EH (cell line): ENCODE data around the gene RDX.
A peak's percentile ranks its signal among the peaks of the same experiment; 100 is the strongest.
"Not testable (repeated sequence)": the region's sequence is repeated elsewhere in the genome, so short reads cannot be mapped to it uniquely, and the experiment has no call there.

Experiments used
- DNase-seq: peaks from one replicate; pipeline ENCODE4 v3.0.0-alpha.2; 2015; ENCODE audit warnings: low read depth

Gene RDX

DNA sequence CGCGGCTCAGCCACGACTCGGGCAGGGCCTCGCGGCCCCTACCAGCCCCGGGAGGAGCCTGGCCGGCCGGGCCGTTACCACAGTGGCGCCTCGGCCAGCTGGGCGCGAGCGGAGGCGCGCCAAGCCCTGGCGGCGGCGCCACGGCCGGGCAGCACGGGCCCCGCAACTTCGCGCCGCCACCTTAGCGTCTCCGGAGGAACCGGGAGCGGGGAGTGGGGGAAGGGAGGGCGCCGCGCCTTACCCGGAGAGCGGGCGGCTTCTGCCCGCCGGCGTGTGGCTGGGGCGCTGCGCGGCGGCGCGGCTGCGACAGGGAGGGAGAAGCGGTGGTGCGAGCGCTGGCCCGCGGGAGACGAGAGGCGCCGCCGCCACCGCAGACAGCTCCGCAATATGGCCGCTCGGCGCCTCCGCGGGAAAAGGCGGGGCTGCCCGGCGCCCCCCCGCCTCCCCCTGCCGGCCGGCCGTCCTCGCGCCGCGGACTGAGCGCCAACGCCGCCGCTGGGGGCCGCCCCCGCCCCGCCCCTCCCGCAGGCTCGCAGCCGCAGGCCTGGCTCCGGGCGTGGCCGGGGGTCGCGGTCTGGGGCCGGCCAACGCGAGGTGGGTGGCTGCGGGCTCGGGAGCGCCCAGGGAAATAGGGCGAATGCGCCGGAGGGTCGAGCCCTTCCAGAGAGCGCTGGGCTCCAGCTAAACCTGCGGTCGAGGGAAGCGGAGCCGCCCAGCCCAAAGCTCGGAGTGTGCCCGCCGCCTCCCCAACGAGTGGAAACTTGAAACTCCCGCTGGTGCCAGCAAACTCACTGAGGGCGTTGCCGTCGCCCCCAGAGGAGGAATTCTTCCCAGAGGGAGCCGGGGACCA is at the start of gene RDX:
Gene RDX, minus strand, starts transcription at position 389 of the 850 bp plus-strand sequence. CDS start 16,922 bp downstream, outside the sequence.
- peak; percentile 83 for DNase-seq

DNA sequence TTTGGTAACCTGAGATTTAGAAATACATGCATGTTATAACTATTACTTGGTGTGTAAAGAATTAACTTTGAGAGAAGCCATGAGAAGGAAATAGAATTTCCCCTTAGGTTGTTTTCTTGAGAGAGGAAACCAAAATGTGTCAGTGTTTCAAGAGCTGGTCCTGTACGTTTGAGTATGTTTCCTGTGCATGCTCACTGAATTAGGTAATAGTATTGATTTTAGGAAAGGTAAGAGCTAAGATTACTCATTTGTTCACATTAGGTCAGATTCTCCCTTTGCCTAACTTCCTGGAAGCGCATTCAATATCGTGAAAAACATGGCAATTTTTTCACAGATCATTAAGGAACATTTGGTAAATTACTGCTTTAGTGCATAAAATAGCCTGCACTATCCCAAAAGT is 49.3 kb upstream of the RDX start:
- DNase-seq, result no peak

DNA sequence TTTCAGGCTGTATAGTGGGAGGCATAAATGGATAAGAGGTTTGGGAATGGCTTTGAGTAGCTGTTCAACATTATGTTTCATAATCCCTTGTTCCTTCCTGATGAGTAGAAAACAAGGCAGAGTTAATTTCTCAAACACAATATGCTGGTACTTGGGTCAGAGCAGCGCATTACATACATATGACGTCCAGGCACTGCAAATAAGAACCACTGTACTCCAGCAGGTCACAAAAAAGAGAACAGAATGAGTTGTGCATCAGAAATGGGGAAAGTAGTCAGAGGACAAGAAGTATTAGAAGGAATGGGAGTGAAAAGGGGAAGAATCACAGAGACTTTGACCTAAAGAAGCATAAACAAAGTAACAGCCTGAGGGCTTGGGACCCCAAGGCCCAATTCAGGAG is 44.0 kb upstream of the RDX start:
- DNase-seq, result no peak

DNA sequence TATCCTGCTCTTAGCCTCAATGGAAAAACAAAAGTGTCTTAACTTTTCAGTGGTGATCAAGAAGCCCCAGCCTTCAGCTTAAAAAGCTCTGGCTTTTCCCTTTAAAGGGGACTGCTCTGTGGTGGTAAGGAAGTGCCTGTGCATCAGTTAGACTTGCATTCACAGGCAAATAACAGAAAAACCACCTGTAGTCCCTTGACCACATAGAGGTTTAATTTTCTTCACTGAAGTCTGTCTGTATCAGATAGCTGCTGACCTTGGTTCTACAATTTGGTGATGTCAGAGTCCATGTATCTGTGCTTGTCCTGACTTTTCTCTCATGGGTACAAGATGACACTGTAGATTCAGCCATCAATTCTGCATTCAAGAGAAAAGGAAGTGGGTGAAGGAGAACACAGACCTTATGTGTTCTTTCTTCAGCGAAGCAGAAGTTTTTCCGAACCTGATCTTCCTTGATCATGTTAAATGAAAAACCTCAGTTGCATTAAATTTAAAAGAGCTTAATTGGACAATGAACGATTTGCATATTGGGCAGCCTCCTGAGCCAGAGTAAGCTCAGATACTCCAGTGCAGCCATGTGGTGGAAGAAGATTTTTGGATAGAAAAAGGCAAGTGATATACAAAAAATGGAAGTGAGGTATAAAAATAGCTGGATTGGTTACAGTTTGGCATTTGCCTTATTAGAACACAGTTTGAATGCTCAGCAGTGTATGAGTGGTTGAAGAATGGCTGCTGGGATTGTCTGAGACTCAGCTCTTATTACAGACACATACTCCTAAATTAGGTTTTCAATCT is 43.2 kb upstream of the RDX start:
- no peak for DNase-seq

DNA sequence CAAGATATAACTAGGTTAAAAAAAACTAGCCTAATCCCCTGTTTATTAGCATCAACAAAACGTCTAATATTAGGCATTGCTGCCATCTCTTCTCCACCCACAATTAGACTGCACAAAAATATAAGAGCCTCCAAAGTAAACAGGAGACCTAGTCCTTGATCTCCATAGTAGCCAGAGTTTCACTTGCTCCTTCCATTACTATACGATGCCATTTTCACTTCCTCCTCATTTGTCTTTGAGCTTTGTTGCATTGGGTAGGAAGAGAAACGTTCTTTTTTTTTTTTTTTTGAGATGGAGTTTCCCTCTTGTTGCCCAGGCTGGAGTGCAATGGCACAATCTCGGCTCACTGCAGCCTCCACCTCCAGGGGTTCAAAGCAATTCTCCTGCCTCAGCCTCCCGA is 42.3 kb upstream of the RDX start:
- DNase-seq, result no peak

DNA sequence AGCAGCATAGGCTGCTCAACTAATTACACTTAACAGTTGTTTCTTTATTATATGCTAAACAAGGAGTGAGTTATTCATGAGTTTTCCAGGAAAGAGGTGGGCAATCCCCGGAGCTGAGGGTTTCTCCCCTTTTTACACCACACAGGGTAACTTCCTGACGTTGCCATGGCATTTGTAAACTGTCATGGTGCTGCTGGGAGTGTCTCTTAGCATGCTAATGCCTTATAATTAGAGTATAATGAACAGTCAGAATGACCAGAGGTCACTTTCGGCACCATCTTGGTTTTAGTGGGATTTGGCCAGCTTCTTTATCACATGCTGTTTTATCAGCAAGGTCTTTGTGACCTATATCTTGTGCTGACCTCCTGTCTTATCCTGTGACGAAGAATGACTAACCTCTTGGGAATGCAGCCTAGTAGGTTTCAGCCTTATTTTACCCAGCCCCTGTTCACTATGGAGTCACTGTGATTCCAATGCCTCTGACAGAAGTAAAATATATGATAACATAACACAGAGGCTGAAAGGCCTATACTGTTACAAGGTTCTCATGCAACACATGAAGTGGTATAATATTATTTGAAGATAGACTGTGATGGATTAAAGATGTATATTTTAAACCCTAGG is 41.3 kb upstream of the RDX start:
- peak; percentile 16 for DNase-seq

DNA sequence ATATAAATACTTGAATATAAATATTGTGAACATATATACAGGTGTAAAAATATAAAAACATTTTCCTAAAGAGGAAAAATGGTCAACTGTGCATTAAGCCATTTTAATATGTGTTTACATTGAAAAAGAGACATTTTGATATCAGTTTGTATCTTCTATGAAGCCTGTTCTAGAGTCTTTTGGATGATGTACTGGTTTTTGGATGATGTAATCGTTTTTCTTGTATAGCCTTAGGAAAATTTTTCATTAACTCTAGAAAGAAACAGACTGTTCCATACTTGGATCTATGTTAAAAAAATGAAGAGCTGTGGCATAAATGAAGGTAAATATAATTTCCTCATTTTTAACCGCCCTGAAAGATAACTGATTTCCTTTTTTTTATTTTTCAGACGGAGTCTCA is 39.6 kb upstream of the RDX start:
- no peak for DNase-seq

DNA sequence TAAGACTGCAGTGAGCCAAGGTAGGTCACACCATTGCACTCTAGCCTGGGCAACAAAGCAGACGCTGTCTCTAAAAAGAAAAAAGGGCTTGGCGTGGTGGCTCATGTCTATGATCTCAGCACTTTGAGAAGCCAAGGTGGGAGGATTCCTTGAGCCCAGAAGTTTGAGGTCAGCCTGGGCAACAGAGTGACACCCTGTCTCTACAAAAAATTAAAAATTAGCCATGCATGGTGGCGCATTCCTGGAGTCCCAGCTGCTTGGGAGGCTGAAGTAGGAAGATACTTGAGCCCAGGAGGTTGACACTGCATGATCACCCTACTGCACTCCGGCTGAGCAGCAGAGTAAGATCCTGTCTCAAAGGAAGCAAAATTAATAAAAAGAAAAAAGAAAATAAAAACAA is 38.9 kb upstream of the RDX start:
- DNase-seq, result no peak

DNA sequence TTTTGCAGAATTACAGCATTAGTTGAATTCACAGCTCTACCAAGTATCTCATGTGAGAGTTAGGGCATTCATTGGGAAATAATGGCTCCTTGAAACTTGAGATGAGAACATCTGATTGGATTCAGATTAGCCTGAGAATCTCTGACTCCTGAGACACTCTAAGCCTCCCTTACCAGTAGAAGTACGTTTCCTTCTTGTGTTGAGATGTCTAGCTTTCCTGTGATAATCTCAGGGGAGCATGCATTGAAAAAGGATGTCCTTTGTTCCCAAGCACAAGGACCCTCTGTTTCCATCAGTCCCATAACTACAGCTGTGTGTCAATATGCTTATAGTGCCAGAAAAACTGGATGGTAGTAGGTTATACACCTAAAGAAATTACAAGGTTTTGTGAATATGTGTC is 35.2 kb upstream of the RDX start:
- DNase-seq, result no peak

DNA sequence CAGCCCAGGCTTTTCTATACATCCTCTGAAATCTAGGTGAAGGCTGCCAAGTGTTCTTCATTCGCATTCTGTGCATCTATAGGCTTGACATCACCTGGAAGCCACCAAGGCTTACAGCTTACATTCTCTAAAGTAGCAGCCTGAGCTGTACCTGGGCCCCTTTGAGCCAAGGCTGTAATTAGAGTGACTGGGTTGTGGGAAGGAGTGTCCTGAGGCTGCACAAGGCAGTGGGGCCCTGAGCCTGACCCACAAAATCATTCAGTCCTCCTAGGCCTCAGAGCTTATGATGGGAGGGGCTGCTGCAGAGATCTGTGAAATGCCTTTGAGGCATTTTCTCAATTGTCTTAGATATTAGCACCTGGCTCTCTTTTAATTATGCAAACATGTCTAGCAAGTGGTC is 33.0 kb upstream of the RDX start:
- DNase-seq, result no peak

DNA sequence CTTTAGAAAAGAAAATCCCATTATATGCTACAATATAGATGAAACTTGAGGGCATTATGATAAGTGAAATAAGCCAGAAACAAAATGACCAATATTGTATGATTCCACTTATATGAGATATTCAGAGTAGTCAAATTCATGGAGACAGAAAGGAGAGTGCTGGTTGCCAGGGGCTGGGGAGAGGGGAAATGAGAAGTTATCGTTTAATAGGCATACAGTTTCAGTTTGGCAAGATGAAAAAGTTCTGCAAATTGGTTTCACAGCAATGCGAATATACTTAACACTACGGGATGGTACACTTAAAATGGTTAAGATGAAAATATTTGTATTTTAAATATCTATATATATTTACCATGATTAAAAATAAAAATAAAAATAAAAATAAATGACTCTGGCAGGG is 31.1 kb upstream of the RDX start:
- DNase-seq, result no peak

DNA sequence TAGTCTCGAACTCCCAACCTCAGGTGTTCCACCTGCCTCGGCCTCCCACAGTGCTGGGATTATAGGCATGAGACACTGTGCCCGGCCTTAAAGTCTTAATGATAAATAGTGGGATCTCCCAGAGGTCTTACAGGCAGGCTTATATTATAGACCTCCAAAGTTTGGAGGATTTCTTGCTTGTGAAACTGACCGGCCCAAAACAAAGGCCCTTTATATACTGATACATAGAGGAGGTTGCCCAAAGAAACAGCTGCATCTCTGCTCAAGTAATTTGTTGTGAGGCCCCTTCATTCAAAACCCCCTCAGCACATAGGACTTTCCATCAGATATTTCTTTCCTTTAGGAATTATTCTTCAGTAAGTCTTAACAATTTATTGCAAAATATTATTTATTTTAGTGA is 27.4 kb upstream of the RDX start:
- no peak for DNase-seq

DNA sequence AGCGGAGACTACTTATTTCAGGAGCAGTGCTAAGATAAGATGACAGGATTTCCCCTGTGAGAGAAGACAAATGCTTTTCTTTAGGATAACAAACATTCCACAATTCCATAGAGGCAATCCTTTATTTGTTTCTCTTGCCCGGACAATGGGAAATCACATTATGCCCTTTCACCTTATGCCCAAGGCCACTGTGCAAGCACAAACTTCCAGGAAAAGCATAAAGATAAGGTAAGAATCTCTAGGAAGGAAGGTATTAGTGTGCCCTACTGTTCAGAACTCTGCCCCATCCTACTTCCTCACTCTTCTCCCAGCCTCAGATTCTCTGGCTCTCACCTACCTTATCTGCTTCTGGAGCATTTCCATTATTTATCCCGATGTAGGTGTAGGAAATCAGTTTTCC is 23.1 kb upstream of the RDX start:
- DNase-seq, result no peak

DNA sequence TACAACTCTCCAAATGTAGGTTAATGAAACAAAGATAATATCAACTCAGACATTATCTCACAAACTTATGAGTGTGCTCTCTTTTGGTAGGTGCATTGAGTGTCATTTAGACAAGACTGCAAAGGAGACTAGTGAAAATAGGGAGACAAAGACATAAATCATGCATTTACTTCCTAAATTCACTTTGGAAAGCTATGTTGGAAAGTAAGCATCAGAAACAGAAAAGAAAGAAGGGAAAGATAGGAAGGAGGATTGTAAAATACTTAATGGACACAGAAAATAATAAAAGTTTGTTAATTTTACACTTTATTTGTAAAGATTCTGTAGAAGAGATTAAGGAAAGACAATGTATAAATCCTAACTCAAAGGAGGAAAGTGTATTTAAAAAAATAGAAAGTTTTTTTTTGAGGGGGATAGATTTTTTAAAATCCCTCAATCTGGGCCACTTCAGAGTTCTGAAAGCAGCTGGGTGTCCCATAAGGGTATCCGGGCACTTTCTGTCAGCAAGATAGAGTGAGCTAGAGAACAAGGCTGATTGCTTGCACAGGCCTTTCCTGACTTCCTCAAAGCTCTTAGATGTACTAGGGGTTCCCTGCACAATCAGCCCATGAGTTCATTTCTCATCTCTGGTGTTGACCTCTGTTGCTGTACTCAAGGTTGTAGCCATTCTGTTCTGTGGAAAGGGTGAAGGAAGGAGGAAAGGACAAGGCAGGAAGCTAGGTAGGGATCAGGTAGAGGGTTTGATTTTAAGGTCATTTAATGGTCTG is 22.4 kb upstream of the RDX start:
- no peak for DNase-seq

DNA sequence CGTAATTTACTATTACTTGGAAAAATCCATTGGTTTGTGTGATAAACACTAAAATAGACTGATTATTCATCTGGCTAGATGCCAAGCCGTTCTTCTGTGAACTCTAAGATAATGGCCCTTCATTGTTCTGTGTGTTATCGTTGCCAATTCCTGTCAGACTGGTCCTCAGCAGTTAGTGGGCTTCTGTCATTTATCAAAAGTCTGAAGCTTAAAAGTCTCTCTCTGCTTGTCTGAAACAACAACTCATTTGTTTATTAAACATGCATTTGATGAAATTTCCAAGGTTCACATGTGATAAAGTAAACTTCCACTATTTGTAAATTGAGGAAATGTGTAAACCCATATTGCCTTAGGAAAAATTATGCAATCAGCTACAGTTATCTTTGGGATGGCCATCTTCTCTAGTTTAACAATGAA is 21.1 kb upstream of the RDX start:
- peak; percentile 31 for DNase-seq

DNA sequence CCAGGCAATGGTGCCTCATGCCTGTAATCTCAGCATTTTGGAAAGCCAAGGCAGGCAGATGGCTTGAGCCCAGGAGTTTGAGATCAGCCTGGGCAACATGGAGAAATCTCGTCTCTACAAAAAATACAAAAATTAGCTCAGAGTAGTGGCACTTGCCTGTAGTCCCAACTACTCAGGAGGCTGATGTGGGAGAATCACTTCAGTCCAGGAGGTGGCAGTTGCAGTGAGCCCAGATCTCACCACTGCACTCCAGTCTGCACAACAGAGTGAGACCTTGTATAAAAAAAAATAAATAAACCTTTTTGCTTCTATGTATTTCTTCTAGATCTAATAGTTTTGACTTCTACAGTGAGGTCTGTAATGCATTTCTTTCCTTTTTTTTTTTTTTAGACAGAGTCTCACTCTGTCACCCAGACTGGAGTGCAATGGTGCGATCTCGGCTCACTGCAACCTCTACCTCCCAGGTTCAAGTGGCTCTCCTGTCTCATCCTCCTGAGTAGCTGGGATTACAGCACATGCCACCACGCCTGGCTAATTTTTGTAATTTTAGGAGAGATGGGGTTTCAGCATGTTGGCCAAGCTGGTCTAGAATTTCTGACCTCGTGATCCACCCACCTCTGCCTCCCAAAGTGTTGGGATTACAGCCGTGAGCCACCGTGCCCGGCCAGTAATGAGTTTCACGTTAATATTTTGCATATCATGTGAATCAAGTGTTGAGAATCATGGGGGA is 18.1 kb upstream of the RDX start:
- no peak for DNase-seq

DNA sequence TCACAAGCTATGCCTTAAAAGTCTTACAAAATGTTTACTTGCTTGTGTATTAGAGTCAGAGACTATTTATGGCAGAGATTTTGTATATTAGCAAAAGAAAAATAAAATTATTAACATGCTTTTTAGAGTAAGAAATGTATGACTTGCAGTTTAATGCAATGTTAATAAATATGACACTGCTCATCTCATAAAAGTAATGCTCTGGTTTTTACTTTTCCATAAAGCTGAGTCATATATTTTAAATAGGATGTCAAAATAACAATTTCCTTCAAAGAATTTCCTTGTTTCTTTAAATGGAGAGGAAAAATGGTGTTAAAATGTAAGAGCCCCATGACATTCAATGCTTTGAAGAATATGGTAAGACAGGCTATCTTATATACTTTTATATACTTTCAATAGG is 16.3 kb upstream of the RDX start:
- DNase-seq, result no peak

DNA sequence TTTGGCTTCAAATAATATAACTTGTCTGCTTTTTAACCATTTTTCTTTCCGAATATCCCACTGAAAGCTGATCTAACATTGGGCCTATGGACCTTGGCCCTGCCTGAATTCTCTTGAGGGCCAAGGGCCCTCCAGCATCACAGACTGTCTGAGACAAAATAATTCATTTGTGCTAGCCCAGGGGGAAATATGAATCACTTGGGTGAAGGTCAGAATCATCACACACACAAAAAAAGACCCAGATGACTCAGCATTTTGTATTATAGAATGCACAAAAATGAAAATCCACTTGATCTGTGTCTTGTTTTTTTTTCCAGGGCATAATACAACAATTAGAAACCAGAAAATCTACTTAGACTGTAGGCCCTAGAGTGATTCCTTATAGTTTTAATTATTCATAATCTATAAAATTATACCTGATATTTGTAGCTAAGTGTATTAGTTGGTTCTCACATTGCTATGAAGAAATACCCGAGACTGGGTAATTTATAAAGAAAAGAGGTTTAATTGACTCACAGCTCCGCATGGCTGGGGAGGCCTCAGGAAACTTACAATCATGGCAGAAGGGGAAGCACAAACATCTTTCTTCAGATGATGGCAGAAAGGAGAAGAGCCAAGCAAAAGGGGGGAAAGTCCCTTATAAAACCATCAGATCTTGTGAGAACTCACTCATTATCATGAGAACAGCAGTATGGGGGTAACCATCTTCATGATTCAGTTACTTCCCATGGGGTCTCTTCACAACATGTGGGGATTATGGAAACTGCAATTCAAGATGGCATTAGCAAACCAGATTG is 15.6 kb upstream of the RDX start:
- peak; percentile 54 for DNase-seq

DNA sequence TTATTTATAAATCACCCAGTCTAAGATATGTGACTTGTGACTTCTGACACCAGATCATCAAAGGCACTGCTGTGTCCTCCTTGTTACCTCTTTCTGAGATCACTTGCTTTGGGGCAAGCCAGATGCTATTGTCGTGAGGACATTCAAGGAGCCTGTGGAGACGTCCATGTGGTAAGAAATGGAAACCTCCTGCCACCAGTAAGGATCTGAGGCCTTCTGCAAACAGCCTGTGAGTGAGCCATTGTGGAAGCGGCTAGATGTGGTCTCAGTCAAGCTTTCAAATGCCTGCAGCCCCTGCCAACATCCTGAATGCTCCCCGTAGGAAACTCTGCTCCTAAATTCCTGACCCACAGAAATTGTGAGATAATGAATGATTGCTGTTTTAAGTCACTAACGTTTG is 11.7 kb upstream of the RDX start:
- no peak for DNase-seq

DNA sequence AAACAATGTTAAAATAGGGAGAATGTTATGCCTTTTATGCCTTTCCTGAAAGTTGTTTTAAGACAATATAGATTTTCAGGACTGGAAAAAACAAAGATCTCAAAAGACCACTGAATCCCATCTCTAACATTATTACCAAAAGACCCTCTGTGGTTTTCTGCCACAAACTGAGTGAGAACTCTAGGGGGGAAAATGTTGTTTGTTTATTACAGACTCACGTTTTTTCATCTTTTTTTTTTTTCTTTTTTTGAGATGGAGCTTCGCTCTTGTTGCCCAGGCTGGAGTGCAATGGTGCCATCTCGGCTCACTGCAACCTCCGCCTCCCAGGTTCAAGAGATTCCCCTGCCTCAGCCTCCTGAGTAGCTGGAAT is 9.6 kb upstream of the RDX start:
- not testable (repeated sequence) for DNase-seq
